ENCODE measurements around the gene CAPN15.
A peak's percentile ranks its signal among the peaks of the same experiment; 100 is the strongest.

Gene CAPN15

DNA sequence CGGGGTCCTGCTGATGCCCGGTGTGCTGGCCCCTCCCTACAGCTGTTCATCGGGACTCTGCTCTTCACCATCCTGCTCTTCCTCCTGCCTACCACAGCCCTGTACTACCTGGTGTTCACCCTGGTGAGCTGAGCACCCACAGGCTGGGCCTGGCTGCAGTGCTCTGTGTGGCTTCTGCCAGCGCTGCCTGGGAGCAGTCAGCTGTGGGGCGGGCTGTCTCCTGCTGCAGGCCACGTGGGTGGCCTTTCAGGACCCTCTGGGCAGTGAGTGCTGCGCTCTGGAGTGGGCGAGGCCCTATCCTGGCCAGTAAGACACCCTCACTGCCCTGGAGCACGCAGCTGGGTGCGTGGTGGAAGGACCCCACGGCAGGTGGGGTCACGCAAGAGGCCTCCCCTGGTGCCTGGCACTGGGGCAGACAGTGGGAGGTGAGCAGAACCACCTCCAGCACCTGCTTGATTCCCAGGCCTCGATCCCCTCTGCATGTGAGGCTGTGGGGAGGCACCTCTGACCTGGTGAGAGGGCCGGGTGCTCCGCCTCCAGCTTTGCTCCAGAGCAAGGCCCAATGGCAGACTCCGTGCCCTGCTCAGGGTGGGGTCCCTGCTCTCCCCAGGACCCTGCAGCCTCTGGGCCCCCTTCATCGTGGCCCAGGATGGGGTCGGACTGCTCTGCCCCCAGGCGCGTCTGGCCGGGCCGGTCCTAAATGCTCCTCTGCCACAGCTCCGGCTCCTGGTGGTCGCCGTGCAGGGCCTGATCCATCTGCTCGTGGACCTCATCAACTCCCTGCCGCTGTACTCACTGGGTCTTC lies 52.8 kb downstream of the CAPN15 start:
- DNase-seq, result no peak

DNA sequence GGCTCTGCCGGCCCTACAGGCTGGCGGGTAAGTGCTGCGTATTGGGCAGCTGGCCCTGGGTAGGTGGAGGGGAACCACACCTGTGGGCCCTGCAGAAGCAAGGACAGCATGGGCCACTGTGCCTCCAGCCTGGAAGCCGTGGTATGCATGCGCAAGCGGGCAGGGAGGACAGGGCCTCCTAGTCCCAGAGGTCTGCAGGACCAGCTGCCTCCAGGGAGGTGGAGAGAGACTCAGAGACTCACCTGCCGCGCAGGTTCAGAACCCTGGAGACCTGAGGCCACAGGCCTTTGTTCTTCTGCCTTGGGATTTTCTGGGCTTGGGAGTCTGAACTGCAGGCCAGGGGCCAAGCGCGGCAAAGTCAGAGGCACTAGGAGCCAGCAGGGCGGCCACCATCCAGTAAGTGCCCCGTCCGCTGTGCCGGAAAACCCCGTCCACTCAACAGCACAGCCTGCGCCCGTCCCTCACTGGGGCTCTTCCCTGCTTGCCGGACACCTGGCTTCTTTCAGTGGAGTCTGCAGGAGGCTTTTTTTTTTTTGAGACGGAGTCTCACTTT lies 53.5 kb downstream of the CAPN15 start:
- DNase-seq, result no peak

DNA sequence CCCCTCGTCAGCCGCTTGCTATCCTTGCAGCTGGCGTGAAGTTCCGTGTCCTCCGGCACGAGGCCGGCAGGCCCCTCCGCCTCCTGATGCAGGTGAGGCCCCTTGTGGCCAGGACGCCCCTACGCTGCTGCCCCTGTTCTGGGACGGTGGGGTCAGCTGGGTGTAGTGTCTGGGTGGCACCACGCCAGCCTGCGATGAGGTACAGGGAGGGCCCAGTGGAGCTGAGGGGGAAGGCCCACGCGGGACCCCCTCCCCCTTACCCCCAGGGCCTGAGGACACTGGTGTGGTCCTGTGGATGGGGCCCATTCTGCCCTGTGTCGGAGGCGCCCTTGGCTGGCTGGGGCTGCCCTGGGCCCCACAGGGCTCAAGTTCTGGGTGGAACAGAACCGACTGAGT lies 54.7 kb downstream of the CAPN15 start:
- DNase-seq, result no peak

DNA sequence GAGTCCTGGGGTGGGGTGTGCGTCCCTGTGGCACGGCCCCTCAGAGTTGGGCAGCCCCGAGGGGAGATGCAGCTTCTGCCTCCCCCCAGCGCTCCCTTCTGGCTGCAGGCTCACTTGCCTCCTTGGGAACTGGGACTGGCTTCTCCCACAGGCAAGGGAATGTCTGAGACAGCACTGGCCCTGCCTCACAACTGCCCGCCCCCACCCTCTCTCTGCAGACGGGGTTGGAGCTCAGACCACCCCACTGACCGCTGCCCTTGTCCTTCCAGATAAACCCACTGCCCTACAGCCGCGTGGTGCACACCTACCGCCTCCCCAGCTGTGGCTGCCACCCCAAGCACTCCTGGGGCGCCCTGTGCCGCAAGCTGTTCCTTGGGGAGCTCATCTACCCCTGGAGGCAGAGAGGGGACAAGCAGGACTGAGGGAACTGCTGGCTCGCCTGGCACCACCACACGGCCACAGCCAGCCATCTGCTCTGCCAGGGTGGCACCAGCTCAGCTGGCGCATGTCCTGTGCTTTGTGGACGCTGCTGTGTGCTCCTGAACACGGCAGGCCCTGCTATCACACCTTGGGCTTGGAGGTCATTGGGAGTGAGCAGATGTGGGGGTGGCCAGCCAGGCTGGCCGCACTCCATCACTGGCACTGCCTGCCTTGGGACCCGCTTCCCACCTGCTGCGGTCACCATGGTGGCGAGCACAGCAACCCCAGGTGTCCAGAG lies 55.3 kb downstream of the CAPN15 start:
- DNase-seq, result no peak

DNA sequence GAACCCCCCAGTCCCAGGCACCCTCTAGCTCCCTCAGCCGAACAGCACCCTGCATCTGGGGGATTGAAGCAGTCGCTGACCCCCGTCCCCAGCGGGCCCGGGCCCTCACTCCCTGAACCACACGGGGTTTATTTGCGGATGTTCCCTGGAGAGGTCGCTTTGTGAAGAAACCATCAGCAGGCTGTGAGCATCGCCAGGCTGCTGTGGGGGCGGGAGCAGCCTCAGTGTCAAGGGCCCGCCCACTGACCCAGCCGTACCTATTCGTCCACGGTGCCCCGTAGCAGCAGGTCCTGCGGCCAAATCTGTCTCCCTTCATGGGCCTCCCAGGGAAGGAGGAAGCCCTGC lies 55.9 kb downstream of the CAPN15 start:
- DNase-seq, result peak; percentile 29

DNA sequence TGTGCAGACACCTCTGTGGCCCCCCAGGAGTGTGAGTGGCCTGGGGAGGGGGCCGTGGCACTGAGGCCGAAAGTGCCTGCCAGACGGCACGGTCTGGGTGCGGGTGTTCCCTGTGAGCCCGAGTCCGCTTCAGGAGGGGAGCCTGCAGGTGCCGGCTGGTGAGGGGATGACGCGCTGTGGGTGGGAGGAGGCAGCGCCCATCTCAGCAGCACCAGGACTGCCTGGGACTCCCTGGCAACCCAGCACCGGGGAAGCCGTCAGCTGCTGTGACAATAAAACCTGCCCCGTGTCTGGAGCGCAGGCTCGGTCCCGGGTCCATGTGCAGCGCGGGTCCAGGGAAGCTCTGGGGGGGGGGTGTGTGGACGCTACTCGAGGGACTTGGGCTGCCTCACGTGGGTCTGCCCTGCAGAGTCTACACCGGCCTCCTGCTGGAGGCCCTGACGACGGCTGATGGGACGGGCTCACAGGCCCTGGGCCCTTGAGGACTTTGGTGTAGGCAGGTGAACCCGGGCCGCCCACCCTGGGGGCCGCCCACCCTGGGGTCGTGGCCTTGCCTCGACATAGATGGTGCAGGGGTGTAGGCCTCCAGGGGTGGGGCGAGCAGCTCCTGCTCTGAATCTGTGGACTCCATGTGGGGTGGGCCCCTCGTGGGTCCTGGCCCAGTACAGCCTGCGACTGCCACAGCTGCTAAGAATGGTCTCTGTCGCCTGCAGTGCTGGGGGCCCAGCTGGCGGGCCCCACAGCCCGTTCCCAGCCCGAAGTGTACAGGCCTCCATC lies 56.5 kb downstream of the CAPN15 start:
- DNase-seq, result peak; percentile 29

DNA sequence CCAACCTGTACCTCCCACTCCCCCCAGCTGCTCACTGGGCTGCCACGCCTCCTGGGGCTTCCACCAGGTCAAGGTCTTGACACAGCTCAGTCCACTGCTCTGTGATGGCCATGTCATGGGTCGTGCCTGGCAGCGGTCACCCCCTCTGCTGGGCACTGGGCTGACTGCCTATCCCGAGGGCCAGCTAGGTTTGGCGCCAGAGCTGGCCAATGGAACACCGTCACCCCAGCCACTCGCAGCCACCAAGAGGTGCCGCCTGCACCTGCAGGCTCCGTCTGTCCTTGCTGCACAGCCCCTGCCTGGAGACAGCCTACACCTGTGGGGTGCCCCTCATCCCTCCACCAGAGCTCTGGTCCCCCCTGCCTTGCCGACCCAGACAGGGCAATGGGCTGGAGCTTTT lies 57.8 kb downstream of the CAPN15 start:
- DNase-seq, result peak; percentile 46

DNA sequence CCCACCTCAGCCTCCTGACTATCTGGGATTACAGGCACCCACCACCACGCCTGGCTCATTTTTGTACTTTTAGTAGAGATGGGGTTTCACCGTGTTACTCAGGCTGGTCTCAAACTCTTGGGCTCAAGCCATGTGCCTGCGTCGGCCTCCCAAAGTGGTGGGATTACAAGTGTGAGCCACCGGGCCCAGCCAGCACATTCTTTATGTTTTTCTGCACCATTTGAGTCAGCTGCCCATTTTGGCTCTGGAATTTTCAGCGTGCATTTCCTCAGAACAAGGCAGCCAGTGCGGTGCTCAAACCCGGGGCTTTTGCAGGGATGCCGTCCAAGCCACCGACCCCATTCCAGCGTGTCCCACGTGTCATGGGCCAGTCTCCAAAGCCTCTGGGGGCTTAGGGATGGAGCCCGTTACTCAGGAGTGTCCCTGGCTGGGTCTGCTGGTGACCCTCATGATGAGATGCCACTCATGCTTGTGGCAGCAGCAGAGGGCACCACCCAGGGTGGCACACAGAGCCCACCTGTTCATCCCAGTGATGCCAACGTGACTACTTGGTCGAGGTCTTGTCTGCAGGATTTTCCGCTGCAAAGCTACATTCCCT lies 58.6 kb downstream of the CAPN15 start:
- DNase-seq, result no peak

DNA sequence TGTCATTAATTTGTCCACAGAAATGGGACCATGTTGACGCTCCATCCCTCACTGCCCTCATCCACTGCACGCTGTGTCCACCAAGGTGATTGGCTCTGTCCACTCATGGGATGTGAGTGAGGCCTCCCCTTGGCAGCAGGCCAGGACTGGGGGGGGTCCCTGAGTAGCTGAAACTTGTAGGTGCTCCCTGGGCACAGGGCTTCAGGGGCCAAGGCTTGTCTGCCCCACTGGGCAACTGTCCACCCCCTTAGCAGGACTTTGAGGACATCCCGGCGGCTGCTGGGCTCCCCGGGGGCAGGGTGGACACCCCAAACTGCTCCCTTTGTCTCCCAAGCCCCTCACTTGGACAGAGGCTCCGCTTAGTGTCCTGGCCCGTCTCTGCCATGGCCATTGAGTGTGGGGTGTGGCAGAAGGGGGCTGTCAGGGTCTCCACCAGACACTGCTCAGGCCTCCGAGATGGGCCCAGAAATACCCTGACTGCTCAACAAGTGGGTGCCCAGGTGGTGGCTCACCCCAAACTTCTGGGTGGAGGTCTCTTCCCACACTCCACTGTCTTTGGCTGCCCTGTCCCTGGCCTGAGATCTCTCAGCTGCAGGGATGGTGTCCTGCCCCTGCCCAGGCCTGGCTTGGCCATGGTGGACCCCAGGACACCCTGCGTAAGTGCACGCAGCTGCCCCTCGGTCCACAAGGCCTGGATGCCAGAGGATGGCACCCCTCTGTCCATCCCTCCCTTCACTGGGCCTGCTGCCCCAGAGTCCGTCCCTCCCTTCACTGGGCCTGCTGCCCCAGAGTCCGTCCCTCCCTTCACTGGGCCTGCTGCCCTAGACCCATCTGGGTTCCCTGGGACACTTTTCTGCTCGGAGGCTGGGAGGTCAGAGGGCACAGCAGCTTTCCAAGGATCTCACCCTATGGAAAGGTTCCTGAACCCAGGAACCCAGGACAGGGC lies 59.4 kb downstream of the CAPN15 start:
- no peak for DNase-seq

DNA sequence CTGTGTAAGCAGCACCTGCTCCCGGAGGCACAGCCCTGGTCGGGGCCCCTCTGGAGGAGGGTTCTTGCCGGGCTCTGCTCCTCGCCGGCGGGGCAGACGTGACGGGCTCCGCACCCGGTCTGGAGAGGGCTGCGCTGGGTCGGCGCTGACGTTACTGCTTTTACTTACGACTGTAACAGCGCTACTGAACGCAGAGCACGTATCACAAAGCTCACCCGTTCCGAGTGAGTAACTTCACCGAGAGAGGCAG lies 61.1 kb downstream of the CAPN15 start:
- no peak for DNase-seq

DNA sequence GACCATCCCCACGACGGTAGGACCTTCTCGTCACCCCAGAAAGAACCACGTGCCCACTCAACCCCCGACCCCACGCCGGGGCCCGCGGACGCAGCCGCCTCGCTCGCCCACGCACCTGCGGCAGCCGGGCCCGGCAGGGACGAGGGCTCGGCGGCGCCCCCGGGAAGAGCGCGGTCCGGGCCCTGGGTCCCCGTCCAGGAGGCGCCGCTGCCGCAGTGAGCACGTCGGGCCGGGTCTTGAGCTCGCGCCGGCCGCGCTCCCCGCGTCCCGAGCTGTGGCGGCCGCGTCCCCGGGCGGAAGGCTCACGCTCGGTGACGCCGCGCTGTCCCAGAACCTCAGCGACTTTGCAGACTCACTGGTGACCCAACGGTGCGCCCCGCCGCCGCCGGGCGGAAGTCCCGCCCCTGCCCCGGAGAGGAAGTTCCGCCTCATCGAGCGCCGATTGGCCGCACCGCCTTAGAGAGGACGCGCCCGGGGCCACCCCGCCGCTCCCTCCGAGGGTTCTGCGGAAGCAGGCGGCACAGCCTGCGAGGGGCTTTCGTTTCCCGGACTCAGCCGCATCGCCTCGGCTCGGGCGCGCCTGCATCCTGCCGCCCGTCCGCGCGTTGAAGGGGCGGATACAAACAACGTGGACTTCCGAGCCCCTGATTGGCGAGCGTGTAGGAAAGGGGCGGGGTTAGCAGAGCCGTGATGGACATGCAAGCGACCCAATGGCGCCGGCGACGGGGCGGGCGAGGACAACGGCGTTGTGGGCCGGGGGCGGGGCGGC lies 61.6 kb downstream of the CAPN15 start:
- DNase-seq, result peak; percentile 87

DNA sequence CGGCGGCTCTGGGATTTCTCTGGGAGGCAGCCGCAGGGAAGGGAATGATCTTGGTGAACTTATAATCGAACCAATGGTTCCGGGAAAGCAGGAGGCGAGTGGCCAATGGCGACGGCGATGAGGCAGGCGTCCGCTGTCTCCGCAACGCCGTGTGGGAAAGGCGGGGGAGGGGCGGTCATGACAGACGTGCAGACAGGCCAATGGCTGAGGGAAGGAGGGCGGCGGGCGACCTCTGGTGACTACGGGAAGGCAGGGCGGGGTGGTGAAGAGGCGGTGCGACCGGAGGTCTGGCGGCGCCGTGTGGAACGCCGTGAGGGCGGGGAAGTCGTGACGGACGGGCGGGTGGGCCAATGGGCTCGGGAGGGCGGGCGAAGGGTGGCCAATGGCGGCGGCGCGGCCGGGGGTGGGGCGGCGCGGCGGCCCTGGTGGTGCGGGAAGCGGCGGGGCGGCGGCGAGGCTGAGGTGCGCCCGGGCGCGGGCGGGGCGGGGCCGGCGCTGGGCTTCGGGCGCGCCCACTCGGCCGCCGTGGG lies 62.2 kb downstream of the CAPN15 start, which contains the start of gene RAB40C:
TSS of gene RAB40C (plus strand) at position 409 of the 530 bp plus-strand sequence. CDS start 226 bp downstream, outside the sequence.
- DNase-seq, result peak; percentile 94

DNA sequence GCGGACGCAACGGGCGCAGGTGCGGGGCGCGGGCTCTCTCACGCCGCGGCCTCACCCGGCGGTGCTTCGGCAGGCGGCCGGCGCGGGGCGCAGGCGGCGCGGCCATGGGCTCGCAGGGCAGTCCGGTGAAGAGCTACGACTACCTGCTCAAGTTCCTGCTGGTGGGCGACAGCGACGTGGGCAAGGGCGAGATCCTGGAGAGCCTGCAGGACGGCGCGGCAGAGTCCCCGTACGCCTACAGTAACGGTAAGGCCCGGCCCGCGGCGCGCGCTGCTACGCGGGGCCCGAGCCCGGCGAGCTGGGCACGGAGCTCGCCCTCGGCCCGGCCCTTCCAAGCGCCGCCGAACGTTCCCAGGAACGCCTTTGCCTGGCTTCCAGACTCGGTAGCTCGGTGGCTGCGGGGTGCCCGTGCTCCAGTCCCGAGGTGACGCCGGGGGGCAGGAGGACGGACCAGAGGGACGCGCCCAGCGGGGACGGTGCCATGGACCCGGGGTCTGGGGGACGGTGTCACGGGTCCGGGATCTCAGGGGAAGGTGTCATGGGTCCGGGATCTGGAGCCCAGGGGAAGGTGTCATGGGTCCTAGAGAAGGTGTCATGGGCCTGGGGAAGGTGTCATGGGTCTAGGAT lies 62.8 kb downstream of the CAPN15 start:
- DNase-seq, result no peak

DNA sequence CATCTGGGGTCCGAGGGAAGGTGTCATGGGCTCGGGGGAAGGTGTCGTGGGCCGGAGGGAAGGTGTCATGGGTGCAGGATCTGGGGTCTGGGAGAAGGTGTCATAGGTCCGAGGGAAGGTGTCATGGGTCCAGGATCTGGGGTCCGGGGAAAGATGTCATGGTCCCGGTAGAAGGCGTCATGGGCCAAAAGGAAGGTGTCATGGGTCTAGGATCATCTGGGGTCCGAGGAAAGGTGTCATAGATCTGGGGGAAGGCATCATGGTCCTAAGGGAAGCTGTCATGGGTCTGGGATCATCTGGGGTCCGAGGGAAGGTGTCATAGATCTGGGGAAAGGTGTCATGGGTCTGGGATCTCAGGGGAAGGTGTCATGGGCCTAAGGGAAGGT lies 63.3 kb downstream of the CAPN15 start:
- DNase-seq, result no peak

DNA sequence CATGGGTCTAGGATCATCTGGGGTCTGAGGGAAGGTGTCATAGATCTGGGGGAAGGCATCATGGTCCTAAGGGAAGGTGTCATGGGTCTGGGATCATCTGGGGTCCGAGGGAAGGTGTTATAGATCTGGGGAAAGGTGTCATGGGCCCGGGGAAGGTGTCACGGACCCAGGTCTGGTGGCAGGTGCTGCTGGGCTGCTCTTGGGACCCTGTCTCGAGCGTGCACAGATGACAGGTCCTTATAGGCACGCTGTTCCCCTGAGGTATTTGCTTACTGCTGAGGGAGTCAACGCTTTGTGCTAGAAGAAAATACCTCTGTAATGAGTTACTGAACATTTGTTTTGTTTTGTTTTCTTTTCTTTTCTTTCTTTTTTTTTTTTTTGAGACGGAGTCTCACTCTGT lies 63.7 kb downstream of the CAPN15 start:
- DNase-seq, result no peak

DNA sequence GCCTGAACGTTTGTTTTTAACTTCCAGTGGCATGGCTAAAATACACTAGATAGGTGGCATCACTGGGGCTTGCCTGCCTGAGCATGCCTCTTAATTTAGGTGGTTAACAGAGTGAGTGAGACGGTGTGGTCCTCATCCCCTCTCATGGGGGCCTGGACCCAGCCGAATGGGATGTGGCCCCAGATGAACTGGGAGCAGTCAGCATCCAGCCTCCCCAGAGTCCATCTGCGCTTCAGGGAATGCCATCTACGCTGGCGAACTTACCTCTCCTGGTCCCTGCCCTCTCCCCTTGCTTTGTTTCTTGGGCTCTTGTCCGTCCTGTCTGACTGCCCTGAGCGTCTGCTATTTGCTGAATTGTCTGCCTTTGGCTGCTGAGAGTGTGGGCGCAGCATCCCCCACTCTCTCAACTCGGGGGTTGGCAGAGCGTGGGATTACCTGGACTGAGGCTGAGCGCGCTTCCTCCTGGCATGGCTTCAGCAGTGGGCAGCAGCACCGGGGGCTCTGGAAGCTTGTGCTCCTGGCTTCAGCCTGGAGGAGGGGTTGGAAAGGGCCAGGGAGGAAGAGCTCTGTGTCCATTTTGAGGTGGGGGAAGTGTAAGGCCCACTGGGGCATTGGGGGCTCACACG lies 64.5 kb downstream of the CAPN15 start:
- no peak for DNase-seq

DNA sequence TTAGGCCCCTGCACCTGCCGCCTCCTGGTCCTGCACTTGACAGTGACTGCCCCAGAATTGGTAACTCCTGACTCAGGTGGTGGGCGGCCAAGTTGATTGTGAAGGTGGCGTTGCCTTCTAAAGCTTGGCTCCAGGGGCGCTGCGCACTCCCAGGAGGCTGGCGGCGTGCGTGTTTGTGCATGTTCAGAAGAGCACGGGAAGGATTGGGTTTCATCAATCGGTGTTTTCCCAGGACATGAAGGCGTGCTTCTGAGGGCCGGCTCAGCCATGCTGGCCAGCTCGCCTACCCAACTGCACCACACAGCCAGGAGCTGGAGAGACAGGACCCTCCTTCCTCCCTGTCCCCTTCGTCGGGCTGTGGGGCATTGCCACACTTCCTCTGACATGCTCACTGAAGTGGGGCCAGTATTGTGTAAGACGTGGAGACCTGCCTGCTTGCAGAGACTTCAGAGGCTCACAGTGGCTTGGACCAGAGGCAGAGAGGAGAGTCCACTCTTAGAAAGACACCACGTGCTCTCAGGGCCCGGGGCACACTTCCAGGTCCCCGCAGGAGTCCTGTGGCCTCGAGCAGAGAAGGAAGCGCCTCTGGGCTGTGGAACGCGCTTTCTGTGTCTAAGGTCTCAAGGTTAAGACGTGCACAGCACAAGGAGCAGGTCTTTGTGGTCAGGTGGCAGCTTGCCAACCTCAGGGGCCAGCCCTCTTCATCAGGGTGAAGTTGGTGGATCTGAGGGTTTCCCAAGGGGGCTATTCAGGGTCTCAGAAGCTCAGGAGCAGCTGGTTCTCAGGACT lies 65.2 kb downstream of the CAPN15 start:
- peak; percentile 84 for DNase-seq

DNA sequence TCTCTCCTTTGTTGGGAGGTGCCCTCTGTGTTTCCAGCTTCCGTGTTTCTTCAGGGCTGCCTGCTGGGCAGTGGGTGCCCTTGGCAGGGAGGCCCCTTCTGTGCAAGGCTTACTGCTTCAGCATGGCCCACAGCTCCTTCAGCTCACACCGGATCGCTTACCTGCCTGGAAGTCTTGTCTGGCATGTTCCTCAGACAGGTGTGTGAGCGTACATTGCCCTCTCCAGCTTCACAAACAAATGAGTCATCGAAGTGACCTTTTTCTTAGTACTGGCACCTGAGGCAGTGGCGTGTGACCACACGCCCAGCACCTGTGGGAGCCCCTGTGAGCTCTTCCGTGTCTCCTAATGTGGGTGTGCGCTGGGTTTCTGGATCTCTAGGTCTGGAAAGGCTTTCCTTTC lies 65.9 kb downstream of the CAPN15 start:
- peak; percentile 84 for DNase-seq

DNA sequence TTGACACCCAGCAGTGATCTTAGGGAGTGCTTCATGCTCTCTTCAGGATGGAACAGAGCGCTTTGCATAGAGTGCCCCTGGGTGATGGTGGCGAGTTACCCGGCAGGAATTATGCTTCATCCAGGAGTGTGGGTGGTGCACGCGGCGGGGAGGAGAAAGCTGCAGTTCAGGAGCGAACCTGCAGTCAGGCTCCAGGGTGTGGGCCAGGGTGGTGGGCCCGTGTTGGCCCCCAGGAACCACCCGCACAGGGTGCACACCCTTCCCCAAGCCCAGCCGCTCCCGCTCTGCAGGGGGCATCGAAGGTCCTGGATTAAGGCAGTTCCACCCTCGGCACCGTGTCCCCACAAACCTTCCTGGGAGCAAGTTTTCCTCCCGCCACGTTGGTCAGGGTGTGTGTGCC lies 66.3 kb downstream of the CAPN15 start:
- DNase-seq, result no peak

All from DMS153 (cell line).